ENCODE data around the gene ZBTB2.
"Not testable (repeated sequence)": the region's sequence is repeated elsewhere in the genome, so short reads cannot be mapped to it uniquely, and the experiment has no call there.

ZBTB2 gene

GRCh38 chr6:151338651-151339200, 52.6 kb downstream of the ZBTB2 start:
- FAIRE-seq (no peak), DNase-seq (ENCODE audit: insufficient read length, low spot score) (no peak)

GRCh38 chr6:151335930-151336329, 55.4 kb downstream of the ZBTB2 start:
- no peak for FAIRE-seq
- DNase-seq (ENCODE audit: insufficient read length, low spot score) = no peak

GRCh38 chr6:151330130-151330696, 61.1 kb downstream of the ZBTB2 start:
- no peak for FAIRE-seq
- no peak for DNase-seq (ENCODE audit: insufficient read length, low spot score)

- DNase-seq (ENCODE audit: insufficient read length, low spot score) (no peak), FAIRE-seq (no peak)
These were observed 64.3 kb downstream of the ZBTB2 start for GRCh38 chr6:151327101-151327500.

GRCh38 chr6:151326116-151326825, 65.1 kb downstream of the ZBTB2 start:
- FAIRE-seq = no peak

GRCh38 chr6:151325075-151326050, 66.0 kb downstream of the ZBTB2 start:
- no peak for DNase-seq (ENCODE audit: insufficient read length, low spot score)
- no peak for FAIRE-seq

More at GRCh38 chr6:151326116-151326825, 65.1 kb downstream of the ZBTB2 start:
- no peak for DNase-seq (ENCODE audit: insufficient read length, low spot score)

- FAIRE-seq (no peak), DNase-seq (ENCODE audit: insufficient read length, low spot score) (no peak)
These were observed 66.9 kb downstream of the ZBTB2 start for GRCh38 chr6:151324488-151324825.

- FAIRE-seq (peak; percentile 53), DNase-seq (ENCODE audit: insufficient read length, low spot score) (peak; percentile 52)
These were observed 67.4 kb downstream of the ZBTB2 start for GRCh38 chr6:151323791-151324487.

- no peak for DNase-seq (ENCODE audit: insufficient read length, low spot score)
These were observed 68.8 kb downstream of the ZBTB2 start for GRCh38 chr6:151322570-151322969.

GRCh38 chr6:151321438-151321837, 69.9 kb downstream of the ZBTB2 start:
- DNase-seq (ENCODE audit: insufficient read length, low spot score) (no peak), FAIRE-seq (no peak)

More at GRCh38 chr6:151322570-151322969, 68.8 kb downstream of the ZBTB2 start:
- no peak for FAIRE-seq

- no peak for FAIRE-seq
- DNase-seq (ENCODE audit: insufficient read length, low spot score) = no peak
These were observed 71.2 kb downstream of the ZBTB2 start for GRCh38 chr6:151320140-151320539.

- FAIRE-seq (no peak), DNase-seq (ENCODE audit: insufficient read length, low spot score) (no peak)
These were observed 73.4 kb downstream of the ZBTB2 start for GRCh38 chr6:151317995-151318365.

GRCh38 chr6:151317103-151317994, 74.0 kb downstream of the ZBTB2 start:
- DNase-seq (ENCODE audit: insufficient read length, low spot score) (no peak), FAIRE-seq (no peak)

- not testable (repeated sequence) for FAIRE-seq
These were observed 75.7 kb downstream of the ZBTB2 start for GRCh38 chr6:151315661-151316060.

More at GRCh38 chr6:151315661-151316060, 75.7 kb downstream of the ZBTB2 start:
- not testable (repeated sequence) for DNase-seq (ENCODE audit: insufficient read length, low spot score)

Data from GM19239 (cell line).